Suppressor macrophage treated with lipopolysaccharide for 4 hours (primary cell): ENCODE measurements around the gene NSUN4.
"Not testable (repeated sequence)": the region's sequence is repeated elsewhere in the genome, so short reads cannot be mapped to it uniquely, and the experiment has no call there.

Experiments used
- DNase-seq: peaks from one replicate; pipeline ENCODE4 v3.0.0-alpha.2; 2020

The NSUN4 gene

GRCh38 chr1:46328182-46328581, 12.4 kb upstream of the NSUN4 start:
- not testable (repeated sequence) for DNase-seq

DNA sequence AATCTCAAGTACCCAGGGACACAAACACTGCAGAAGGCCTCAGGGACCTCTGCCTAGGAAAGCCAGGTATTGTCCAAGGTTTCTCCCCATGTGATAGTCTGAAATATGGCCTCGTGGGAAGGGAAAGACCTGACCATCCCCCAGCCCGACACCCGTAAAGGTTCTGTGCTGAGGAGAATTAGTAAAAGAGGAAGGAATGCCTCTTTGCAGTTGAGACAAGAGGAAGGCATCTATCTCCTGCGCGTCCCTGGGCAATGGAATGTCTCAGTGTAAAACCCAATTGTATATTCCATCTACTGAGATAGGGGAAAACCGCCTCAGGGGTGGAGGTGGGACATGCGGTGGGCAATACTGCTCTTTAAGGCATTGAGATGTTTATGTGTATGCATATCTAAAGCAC, 10.8 kb upstream of the NSUN4 start:
- not testable (repeated sequence) for DNase-seq

DNA sequence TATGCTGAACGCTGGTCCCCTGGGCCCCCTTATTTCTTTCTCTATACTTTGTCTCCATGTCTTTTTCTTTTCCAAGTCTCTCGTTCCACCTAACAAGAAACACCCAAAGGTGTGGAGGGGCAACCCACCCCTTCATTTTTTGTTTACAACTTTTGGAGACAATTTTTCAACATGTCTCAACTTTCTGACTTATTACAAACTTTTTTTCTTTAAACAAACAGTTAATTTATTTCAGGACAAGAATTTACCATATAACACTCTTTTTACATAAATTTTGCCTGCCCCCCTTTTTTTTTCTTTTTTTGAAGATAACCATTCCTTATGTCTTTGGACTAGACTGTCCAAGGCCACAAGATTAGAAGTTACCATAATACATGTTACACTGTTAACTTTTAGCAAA, 10.2 kb upstream of the NSUN4 start:
- not testable (repeated sequence) for DNase-seq

GRCh38 chr1:46331786-46332540, 8.6 kb upstream of the NSUN4 start:
- DNase-seq, result not testable (repeated sequence)

- DNase-seq, result peak; percentile 75
Measured at GRCh38 chr1:46333300-46334029, 7.1 kb upstream of the NSUN4 start.

- DNase-seq, result no peak
Measured at GRCh38 chr1:46334030-46334384, 6.6 kb upstream of the NSUN4 start.

DNA sequence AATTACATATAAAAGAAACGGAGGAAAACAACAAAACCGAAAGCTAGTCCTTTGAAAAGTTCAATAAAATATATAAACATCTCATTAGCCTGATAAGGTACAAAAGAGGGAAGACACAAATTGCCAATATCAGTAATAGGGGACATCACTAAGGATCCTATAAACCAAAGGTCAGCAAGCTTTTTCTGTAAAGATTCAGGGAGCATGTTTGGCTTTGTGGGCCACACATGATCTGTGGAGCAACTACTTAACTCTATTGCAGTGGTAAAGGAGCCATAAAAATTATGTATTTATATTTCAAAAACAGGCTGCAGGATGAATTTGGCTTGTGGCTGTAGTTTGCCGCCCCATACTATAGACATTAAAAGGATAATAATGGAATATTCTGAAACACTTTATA, 5.5 kb upstream of the NSUN4 start:
- no peak for DNase-seq

DNA sequence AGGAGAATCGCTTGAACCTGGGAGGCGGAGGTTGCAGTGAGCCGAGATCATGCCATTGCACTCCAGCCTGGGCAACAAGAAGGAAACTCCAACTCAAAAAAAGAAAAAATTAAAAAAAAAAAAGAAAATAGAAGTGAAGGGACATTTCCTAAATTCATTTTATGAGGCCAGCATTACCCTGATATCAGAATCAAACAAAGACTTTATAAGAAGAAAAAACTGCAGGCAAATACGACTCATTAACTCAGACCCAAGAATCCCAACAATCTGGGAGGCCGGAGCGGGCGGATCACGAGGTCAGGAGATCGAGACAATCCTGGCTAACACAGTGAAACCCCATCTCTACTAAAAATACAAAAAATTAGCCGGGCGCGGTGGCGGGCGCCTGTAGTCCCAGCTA, 3.2 kb upstream of the NSUN4 start:
- not testable (repeated sequence) for DNase-seq

DNA sequence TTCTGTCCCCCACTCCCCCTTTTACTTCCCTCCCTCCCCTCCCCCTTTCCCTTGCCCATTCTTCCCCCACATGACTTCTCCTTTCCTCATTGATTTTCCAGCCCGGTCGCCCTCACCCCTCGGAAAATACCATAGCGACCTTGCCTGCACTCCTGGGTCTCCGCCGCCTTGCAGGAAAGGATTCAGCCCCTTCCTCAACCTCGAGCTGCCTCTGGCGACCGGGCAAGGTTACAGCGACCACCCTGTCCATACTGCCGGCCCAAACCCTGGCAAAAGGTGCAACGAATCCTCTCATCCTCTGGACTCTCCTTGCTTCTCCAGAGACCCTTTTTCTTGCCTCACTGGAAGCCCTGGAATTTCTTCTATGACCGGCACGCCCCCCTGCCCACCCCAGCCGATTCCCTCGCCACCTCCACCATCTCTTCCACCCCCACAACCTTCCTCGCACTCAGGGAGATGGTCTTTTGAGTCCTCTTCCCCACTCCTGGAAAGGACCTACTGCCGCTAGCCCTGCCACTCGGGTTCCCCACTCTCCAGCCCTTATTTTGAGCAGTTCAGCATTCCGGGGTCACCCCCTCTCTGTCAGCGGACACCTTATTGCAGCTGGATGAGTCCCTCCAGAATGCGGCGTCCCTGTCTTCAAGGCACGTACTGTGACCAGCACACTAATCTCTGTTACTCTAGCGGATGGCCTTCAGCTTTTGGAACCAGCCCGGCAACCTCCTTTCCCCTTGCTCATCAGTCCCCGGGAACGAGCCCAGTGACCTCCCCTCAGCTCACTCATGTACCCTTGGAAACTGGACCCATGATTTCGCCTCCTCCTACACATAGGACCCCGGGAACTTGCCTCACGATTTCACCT, 846 bp downstream of the NSUN4 start:
- DNase-seq, result no peak

- DNase-seq, result no peak
Measured at GRCh38 chr1:46342084-46342656, 1.6 kb downstream of the NSUN4 start.

GRCh38 chr1:46342677-46343350, 2.2 kb downstream of the NSUN4 start:
- DNase-seq, result no peak

DNA sequence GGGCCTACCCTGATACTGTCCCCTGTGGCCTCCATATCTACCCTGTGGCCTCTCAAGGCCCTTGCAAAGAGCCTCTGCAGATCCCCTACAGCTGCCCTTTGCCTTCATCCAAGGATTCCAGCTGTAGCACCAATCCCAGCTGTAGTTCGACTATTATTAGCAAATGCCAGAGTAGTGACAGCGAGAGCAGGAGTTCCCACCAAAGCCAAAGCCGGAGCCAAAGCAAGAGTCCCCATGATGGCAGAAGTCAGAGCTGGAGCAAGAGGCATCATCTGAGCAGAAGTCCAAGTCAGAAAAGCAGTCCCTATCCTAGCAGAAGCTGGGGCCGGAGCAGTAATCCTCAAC, 2.7 kb downstream of the NSUN4 start:
- DNase-seq, result no peak

DNA sequence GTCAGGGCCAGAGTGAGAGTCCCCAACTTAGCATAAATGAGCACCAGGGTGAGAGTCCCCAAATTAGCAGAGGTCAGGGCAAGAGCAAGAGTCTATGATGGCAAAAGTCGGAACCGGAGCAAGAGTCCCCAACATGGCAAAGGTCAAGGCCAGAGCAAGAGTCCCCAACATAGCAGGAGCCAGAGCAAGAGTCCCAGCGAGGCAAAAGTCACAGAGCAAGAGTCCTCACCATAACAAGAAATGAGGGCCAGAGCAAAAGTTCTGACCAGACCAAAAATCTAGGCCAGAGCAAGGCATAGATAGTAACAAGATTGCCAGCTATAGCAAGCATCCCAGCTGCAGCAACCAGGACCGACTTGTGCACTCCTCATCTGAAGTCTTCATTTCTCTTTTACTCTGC, 3.1 kb downstream of the NSUN4 start:
- no peak for DNase-seq

- DNase-seq, result no peak
Measured at GRCh38 chr1:46344481-46344880, 3.9 kb downstream of the NSUN4 start.

- peak; percentile 21 for DNase-seq
Measured at GRCh38 chr1:46345281-46345680, 4.7 kb downstream of the NSUN4 start.

DNA sequence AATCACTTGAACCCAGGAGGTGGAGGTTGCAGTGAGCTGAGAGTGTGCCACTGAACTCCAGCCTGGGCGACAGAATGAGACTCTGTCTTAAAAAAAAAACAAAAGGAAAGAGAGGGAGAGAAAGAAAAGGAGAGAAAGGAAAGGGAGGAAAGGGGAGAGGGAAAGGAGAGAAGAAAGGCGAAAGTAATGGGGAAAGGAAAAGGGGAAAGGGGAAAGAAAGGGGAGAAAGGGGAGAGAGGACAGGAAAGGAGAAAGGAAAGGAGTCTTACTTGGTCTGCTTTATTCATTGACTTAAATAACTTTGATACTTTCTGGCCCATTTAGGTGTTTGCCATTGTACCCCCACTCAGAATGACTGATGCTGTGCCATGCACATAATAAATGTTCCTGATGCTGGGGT, 11.8 kb downstream of the NSUN4 start:
- DNase-seq, result no peak

DNA sequence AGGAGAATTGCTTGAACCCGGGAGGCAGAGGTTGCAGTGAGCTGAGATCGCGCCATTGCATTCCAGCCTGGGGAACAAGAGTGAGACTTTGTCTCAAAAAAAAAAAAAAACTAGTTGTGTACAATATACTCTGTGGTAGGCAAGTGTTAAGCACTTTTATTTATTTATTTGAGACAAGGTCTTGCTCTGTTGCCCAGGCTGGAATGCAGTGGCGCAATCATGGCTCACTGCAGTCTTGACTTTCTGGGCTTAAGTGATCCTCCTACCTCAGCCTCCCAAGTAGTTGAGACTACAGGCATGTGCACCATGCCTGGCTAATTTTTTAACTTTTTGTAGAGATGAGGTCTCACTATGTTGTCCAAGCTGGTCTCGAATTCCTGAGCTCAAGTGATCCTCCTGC, 15.3 kb downstream of the NSUN4 start:
- not testable (repeated sequence) for DNase-seq

DNA sequence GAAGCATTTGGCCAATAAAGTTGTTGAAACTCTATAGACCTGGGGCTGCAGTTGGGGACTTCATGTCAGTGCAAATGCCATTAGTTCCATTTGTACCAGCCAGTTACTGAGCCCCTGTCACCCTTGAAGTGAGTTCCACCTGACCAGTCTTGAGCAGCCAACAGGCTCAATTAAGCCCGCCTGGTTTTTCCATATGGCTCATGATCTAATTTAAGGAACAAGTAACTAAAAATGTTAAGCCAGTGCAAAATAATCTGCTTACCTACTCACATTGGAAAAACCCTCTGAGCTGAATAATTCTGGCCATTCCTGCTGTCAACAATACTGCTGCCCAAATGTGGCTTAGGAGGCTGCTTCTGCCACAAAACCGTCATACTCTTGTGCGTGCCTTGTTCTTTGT, 21.6 kb downstream of the NSUN4 start:
- DNase-seq, result no peak

GRCh38 chr1:46363121-46363520, 22.5 kb downstream of the NSUN4 start:
- DNase-seq, result no peak

DNA sequence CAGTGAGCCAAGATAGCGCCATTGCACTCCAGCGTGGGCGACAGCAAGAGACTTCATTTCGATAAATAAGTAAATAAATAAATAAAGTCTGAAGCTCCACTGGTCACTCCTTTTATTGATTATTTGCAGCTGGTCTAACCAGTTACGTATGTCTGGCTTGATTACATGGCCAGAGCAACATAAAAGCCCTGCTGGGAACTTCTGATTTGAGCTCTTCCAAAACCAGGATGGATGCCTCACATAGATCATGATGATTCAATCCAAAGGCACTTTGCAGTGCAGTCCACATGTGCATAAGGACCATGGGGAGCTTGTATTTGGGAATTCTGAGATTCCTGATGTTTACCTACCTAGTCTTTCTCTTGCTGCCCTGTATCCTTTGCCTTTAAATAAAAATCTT, 24.0 kb downstream of the NSUN4 start:
- DNase-seq, result no peak

DNA sequence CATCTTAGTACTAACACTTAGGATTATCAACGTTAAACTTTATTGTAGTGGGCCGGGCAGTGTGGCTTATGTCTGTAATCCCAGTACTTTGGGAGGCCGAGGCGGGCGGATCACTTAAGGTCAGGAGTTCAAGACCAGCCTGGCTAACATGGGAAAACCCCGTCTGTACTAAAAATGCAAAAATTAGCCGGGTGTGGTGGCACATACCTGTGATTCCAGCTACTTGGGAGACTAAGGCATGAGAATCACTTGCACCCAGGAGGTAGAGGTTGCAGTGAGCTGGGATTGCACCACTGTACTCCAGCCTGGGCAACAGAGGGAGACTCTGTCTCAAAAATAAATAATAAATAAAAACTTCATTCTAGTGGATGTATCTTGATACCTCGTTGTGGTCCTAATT, 25.2 kb downstream of the NSUN4 start:
- DNase-seq, result not testable (repeated sequence)

GRCh38 chr1:46367072-46367471, 26.5 kb downstream of the NSUN4 start:
- DNase-seq, result no peak

DNA sequence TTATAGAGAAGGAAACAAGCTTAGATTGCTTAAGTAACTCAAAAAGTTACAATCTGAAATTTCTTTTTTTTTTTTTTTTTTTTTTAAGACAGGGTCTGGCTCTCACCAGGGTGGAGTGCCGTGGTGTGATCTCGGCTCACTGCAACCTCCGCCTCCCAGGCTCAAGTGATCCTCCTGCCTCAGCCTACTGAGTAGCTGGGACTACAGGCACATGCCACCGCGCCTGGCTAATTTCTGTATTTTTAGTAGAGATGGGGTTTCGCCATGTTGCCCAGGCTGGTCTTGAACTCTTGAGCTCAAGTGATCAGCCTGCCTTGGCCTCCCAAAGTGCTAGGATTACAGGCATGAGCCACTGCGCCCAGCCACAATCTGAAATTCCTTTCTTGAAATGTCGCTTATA, 27.1 kb downstream of the NSUN4 start:
- DNase-seq, result not testable (repeated sequence)
